GM12878 (cell line): Measurements from ENCODE around the gene SHISA9. TPM values are rescaled to one million over a fixed set of nuclear protein-coding genes. Genes with fewer than 3 reads are reported as not detected.

ENCODE experiments used
- ATAC-seq: fragments of 200-7000 bp; cut with Tn5 transposase; 3 replicates; pipeline ENCODE4 v1.9.1; 2020; ENCODE audit warnings: mild to moderate bottlenecking, moderate library complexity
- BruUV-seq: library from RNA; stranded (reverse); fragments of 400-500 nt; replicated peaks from 2 replicates; lab custom pipeline; 2021; lab: Mats Ljungman, UMichigan
- CTCF ChIA-PET: fragments of 300-600 bp; sonication (Branson Sonifier 250); formaldehyde crosslinking; extraction: SDS; loops from one replicate; lab custom pipeline; 2021; ENCODE audit warnings: inconsistent platforms; lab: Yijun Ruan, JAX
- POLR2A ChIA-PET: fragments of 350-600 bp; formaldehyde crosslinking; extraction: SDS; loops from one replicate; lab custom pipeline; 2021; ENCODE audit warnings: inconsistent platforms; lab: Charles Lee
- RAD21 ChIA-PET: fragments of 300-600 bp; sonication (Branson Sonifier 250); formaldehyde crosslinking; loops from one replicate; lab custom pipeline; 2023; ENCODE audit warnings: antibody characterized with exemption; ENCODE audit not compliant: unreplicated experiment; lab: Charles Lee
- SMC1A ChIA-PET: fragments of 300-600 bp; sonication (Branson Sonifier 250); formaldehyde crosslinking; loops from one replicate; lab custom pipeline; 2023; ENCODE audit not compliant: unreplicated experiment, uncharacterized antibody; lab: Charles Lee
- DNase-seq: peaks from one replicate; pipeline ENCODE4 v3.0.0-alpha.2; 2011; ENCODE audit warnings: low read depth, low spot score
- FAIRE-seq: peaks from 3 replicates; lab custom pipeline; 2011; peaks lifted over from hg19 to GRCh38; lab: Jason Lieb, UNC
- H2AFZ ChIP-seq: 2 replicates; pipeline ENCODE4 v1.6.0; 2011; ENCODE audit warnings: low read depth, low read length, control low read depth; ENCODE audit not compliant: control insufficient read depth
- H3K27ac ChIP-seq: 2 replicates; pipeline ENCODE4 v1.5.1; 2011; ENCODE audit warnings: control low read depth; ENCODE audit not compliant: control insufficient read depth, insufficient read depth
- H3K27me3 ChIP-seq, 2 experiments: replicated peaks in 1 of 2; 2 replicates each; pipeline versions ENCODE4 v1.6.0 to v1.6.1; 2011; ENCODE audit warnings: low read length in 1 of 2; ENCODE audit not compliant: control insufficient read depth in 2 of 2, insufficient read depth in 2 of 2
- H3K36me3 ChIP-seq, 2 experiments: 2 replicates each; pipeline ENCODE4 v1.5.1; 2011; ENCODE audit warnings: low read length in 1 of 2; ENCODE audit not compliant: control insufficient read depth in 2 of 2, insufficient read depth in 2 of 2
- H3K4me1 ChIP-seq: 2 replicates; pipeline ENCODE4 v1.6.1; 2011; ENCODE audit warnings: mild to moderate bottlenecking, low read length, moderate library complexity, mixed read lengths; ENCODE audit not compliant: control insufficient read depth, insufficient read depth
- H3K4me2 ChIP-seq: 2 replicates; pipeline ENCODE4 v1.6.0; 2011; ENCODE audit warnings: control low read depth; ENCODE audit not compliant: control insufficient read depth, insufficient read depth
- H3K4me3 ChIP-seq: fragments of 200-600 bp; sonication (generic); 2 replicates; pipeline ENCODE4 v1.5.1; 2016
- H3K79me2 ChIP-seq: 2 replicates; pipeline ENCODE4 v1.6.0; 2011; ENCODE audit warnings: low read length; ENCODE audit not compliant: control insufficient read depth, insufficient read depth
- H3K9ac ChIP-seq: 2 replicates; pipeline ENCODE4 v1.8.0; 2011; ENCODE audit warnings: low read length, control low read depth, mixed read lengths; ENCODE audit not compliant: control insufficient read depth, insufficient read depth
- H3K9me3 ChIP-seq: replicated peaks from 3 replicates; pipeline ENCODE4 v1.5.1; 2011; ENCODE audit warnings: mild to moderate bottlenecking, low read length; ENCODE audit not compliant: control insufficient read depth, insufficient read depth
- H4K20me1 ChIP-seq: 2 replicates; pipeline ENCODE4 v1.6.0; 2011; ENCODE audit not compliant: control insufficient read depth, insufficient read depth
- ATF2 ChIP-seq: IDR thresholded peaks from 2 replicates; pipeline ENCODE4 v1.6.1; 2012; ENCODE audit warnings: low read length, inconsistent platforms
- ATF7 ChIP-seq: fragments of 450-650 bp; IDR thresholded peaks from 2 replicates; pipeline ENCODE4 v1.6.1; 2016; ENCODE audit warnings: low read depth, mild to moderate bottlenecking
- EED ChIP-seq: sonication (generic); IDR thresholded peaks from 2 replicates; pipeline ENCODE4 v1.6.1; 2016; ENCODE audit warnings: antibody characterized with exemption, low read depth
- FOS ChIP-seq: IDR thresholded peaks from 3 replicates; pipeline ENCODE4 v1.6.1; 2011; ENCODE audit warnings: borderline replicate concordance; ENCODE audit not compliant: insufficient read length; ENCODE audit errors: extremely low read depth
- IKZF2 ChIP-seq, 2 experiments: fragments of 450-650 bp; IDR thresholded peaks; 2 replicates each; pipeline ENCODE4 v1.6.1; 2017; ENCODE audit warnings: mild to moderate bottlenecking in 2 of 2, moderate library complexity in 2 of 2
- PAX5 ChIP-seq: IDR thresholded peaks from 2 replicates; pipeline ENCODE4 v1.6.1; 2011; ENCODE audit warnings: low read depth, low read length, borderline replicate concordance
- SMAD5 ChIP-seq: IDR thresholded peaks from 2 replicates; pipeline ENCODE4 v1.6.1; 2016; ENCODE audit warnings: antibody characterized with exemption, low read depth
- SPI1 ChIP-seq: IDR thresholded peaks from 2 replicates; pipeline ENCODE4 v1.6.1; 2011; ENCODE audit warnings: low read depth, mild to moderate bottlenecking, low read length, moderate library complexity, borderline replicate concordance; ENCODE audit not compliant: insufficient read depth
- WGBS: methylation state at CpG from one replicate; pipeline ENCODE4 v1.1.6; 2016; ENCODE audit warnings: low lambda C conversion rate; ENCODE audit not compliant: insufficient replicate concordance, insufficient coverage; ENCODE audit errors: missing lambda C conversion rate; 5-methylcytosine and 5-hydroxymethylcytosine counted together
- in situ Hi-C: fragments of 300-500 bp; cut with MboI; formaldehyde crosslinking; loops from 9 replicates; pipeline ENCODE4 v1.14.3; 2018; ENCODE audit warnings: mixed read lengths
- intact Hi-C: fragments of 100-400 bp; cut with micrococcal nuclease; formaldehyde crosslinking; loops from one replicate; pipeline ENCODE4 v1.14.2; 2022; ENCODE audit not compliant: unreplicated experiment
- polyA plus RNA-seq, 11 experiments: library from polyadenylated mRNA; depleted of rRNA in 4 of 11; unstranded in 6 of 11; stranded (reverse) in 5 of 11; fragments of >200 nt; fragmentation: Nextera tagmentation in 4 of 11; fragmentation: Illumina TruSeq in 1 of 11; extraction: Ambion mirVana in 4 of 11; extraction: Trizol in 1 of 11; gene quantifications; 1 replicate in 1 of 11; 2 replicates in 10 of 11; pipeline versions ENCODE4 v1.2.1 to v1.2.3, GENCODE V29; 2011 to 2016; ENCODE audit warnings: inconsistent platforms in 2 of 11, missing spikeins in 2 of 11, low read depth in 1 of 11
- total RNA-seq, 4 experiments: library from RNA; depleted of rRNA in 3 of 4; stranded (reverse); fragments of >200 nt in 3 of 4; fragmentation: Illumina TruSeq in 1 of 4; extraction: Trizol in 1 of 4; gene quantifications; 2 replicates each; pipeline versions ENCODE4 v1.2.1 to v1.2.3, GENCODE V29; 2013 to 2021

Gene SHISA9
- total and polyA plus RNA-seq, 10 of the 15 experiments (the other 5 are each of a cell fraction or from before 2014, with no cell fraction given) = 0.03 to 25.5 (median 0.07) TPM

GRCh38 chr16:13099822-13100221, 198.4 kb downstream of the SHISA9 start:
- no peaks in the 10 kb centered on the region for H3K27me3 ChIP-seq
- ChIA-PET RAD21 (interaction anchor here (0.9 to 4.6 kb wide), 7 partner anchors 13 to 196 kb away, joined by 3 to 26 read pairs (median 4); no protein-coding TSS in a partner anchor), CTCF (interaction anchor here (2.3 kb wide), 1 partner anchor 43 kb away, joined by 6 read pairs; no protein-coding TSS in a partner anchor), SMC1A (interaction anchor here (1.1 to 3.4 kb wide), 8 partner anchors 11 to 59 kb away, joined by 3 to 28 read pairs (median 10); no protein-coding TSS in a partner anchor)
- ATAC-seq (no peak), FAIRE-seq (no peak)
- no peaks in the 10 kb centered on the region for H3K79me2 ChIP-seq
- no peaks in the 10 kb centered on the region for H3K4me1 ChIP-seq
- H3K9me3 ChIP-seq = no peaks in the 10 kb centered on the region
- H4K20me1 ChIP-seq = no peaks in the 10 kb centered on the region
- H3K36me3 ChIP-seq = no peaks in the 10 kb centered on the region
- no TSS peak for BruUV-seq
- no peak overlapping the region for H3K4me2 ChIP-seq
- H2AFZ ChIP-seq = no peak overlapping the region
- in situ Hi-C loops = no loop called here
- no peak overlapping the region for H3K27ac ChIP-seq
- no peak for TF ChIP-seq SPI1
- TF ChIP-seq EED = no peak
- TF ChIP-seq SMAD5 = no peak
- no peak for TF ChIP-seq FOS
- TF ChIP-seq ATF2 = no peak
- no peak for TF ChIP-seq ATF7
- TF ChIP-seq PAX5 = no peak
- no peak for TF ChIP-seq IKZF2 (IDR thresholded peaks at IDR 0.05)
- TF ChIP-seq, all 136 proteins: peak for 0
- Histone ChIP-seq H3K4me3 (no peak overlapping the region), H3K9ac (no peak overlapping the region)
- 0% methylated on average over 2 of the region's 2 CpGs for WGBS
- intact Hi-C loops = no loop called here
- POLR2A ChIA-PET = interaction anchor here (3.3 kb wide), 1 partner anchor 44 kb away, joined by 17 read pairs; no protein-coding TSS in a partner anchor
- DNase-seq = no peak
